NK-92 treated with Interleukin-12 subunit alpha and Interleukin-12 subunit beta, amount 100 ng/mL, for 24 hours (cell line): ENCODE data around the gene TMEM45B.
"Not testable (repeated sequence)": the region's sequence is repeated elsewhere in the genome, so short reads cannot be mapped to it uniquely, and the experiment has no call there.

Experiments used
- DNase-seq: peaks from one replicate; lab custom pipeline; 2025; lab: John Stamatoyannopoulos, UW

TMEM45B gene

DNA sequence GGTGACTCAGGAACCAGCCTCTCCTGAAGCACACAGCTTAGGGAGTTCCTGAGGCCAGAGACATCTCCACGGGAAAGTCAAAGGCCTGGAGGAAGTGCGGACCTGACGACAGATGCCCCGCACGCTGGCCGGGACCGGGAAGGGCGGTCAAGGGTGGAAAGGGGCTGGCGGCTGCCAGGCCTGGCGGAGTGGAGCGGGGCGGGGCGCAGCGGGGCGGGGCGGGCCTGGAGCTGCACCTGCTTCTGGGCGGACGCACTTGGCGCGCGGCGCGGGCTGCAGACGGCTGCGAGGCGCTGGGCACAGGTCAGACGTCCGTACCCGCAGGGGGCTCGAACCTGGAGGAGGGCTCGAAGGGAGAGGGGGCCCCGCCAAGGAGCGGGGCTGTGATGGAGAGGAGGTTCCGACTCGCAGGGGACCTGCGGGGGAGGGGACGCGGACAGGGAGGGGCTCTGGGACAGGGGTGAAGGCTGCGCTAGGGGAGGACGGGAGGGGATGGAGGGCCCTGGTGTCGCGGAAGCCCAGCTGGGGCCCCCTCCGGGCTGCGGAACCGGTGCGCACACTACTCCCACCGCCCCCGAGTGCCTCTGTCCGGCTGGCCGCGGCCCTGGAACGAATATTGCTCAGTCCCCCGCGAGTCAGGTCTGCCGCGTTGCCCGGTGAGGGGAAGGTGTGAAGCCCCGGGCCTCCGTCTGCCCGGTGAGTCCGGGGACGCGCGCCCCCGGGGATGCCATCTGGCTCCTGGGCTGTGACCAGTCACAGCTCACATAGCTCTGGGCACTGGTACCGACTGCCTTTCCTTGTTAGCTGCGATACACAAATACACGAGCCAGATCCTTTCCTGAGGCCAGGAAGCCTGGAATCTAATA is at the start of gene TMEM45B:
Gene TMEM45B, plus strand, starts transcription at position 253 of the 866 bp plus-strand sequence. CDS start 36,635 bp downstream, outside the sequence.
- DNase-seq = no peak

DNA sequence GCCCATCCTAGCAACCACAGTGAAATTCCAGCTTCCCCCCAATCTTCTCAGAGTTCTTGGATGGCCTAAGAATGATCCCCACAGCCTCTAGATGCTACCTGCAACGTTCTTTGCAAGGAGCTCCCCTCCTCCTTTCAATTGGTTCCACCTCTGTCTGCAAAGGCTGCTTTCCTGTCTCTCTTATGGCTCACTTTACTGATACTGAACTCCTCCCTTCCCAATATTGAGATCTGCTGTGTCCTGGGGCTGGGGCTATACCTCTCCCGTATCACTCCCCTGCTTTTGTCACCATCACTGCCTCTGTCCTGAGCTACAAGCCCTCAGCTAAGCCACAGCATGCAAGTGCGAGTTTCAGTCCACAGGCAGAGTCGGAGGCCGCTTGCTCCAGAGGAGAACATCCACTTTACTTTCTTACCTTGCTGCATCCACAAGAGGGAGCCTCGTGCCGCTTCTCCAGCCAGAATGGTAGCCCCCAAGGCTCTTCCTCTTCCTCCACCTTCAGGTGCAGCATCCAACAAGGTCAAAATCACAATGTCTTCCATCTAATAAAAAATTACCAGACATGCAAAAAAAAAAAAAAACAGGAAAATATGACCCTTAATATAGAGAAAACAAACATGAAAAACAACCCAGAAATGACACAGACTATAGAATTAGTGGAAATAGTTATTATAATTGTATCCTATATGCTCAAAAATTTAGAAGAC is 48.6 kb upstream of the TMEM45B start:
- DNase-seq = peak; percentile 24

DNA sequence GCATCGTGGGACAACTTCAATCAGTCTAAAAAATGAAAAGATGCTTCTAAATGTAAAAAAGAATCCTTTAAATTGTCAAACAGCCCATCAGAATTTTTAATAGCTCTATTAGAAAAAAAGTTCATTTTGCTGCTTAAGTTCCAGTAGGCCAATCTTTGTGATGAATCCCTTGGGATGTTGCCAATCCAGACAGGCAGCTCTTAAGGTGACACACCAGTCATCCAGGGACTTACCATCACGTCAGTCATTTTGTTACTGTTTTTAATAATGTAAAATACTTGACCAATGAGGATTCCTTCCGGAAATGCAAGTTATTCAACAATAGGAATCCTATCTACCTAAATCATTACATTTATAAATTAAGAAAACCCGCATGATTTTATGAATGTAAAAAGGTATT is 47.8 kb upstream of the TMEM45B start:
- no peak for DNase-seq

DNA sequence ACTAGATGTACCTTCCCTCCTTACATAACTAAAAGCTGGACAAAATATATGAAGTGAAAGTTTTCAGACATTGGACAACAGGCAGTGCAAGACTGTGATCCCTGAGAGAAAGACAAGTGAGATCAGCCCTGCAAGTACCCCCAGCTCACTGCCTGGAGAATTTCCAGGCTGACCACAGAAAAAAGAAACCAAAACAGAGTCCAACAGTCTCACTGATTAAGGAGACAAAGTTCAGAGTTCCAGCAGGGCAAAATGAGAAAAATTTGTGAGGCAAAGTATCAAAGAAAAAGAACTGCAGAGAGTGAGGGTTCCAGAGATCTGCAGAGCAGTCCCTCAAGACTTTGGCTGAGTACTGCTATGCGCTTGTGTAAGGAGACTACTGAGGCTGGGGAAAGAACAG is 47.3 kb upstream of the TMEM45B start:
- no peak for DNase-seq

DNA sequence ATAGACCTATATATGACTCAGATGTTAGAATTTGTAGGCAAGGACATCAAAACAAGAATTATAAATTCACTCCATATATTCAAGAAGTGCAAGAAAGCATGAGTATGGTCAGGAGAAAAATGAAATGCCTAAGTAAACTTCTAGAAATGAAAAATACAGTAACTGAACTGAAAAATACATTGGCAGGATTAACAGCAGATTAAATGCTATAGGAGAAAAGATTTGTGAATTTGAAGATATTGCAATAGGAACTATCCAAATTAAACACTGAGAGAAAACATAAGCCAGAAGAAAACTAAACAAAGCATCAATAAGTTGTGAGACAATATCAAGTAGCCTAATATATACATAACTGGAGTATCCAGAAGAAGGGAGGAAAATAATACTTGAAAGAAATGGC is 46.6 kb upstream of the TMEM45B start:
- no peak for DNase-seq

DNA sequence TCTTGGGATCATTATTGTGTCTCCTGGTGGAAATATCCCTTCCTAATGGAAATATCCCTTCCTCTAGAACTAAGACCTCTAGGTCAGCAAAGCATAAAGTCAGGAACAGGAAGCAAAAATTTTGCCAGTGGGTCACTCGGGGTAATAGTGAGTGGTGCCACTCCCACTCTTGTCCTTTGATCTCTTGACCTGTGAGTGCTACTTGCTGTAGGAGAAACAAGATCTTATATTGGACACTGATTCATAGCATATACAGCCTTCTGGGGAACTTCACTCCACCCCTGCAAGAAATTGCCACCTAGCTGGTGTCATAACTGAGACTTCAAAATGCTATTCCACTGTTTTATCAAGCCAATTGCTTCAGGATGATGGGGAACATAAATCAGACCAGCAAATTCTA is 44.7 kb upstream of the TMEM45B start:
- no peak for DNase-seq

DNA sequence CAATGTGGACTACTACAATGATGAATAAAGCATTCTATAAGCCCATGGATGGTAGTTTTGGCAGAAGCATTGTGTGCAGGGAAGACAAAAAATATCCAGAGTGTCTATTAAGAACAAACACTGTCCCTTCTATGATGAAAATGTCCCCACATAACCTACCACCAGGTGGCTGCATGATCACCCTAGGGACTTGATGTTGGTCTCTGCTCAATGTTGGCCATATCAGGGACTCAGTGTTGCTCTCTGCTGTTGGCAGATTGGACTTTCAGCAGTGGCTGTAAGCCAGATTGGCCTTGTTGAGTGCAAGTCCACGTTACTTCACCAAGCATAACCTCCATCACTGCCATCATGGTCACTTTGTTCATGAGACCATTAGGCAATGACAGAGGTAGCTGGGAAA is 44.2 kb upstream of the TMEM45B start:
- not testable (repeated sequence) for DNase-seq

DNA sequence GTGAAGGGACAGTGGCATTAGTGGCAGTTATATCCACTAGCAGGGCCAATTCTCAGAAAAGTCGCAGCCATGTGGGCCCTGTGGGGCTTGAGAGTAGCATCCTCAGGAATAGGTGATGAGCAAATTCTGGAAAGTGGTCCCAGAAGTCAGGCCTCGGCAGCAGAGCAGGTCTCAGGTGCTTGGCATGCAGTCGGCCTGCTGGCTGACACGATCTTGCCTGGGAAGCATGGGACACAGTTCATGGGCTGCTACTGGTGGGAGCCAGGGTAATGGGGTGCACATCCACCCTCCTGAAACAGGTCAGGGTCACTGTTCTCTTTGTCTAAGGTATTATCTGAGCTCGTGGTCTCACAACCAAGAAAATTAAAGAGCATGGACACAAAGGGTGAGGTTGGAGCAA is 36.8 kb upstream of the TMEM45B start:
- DNase-seq = no peak

DNA sequence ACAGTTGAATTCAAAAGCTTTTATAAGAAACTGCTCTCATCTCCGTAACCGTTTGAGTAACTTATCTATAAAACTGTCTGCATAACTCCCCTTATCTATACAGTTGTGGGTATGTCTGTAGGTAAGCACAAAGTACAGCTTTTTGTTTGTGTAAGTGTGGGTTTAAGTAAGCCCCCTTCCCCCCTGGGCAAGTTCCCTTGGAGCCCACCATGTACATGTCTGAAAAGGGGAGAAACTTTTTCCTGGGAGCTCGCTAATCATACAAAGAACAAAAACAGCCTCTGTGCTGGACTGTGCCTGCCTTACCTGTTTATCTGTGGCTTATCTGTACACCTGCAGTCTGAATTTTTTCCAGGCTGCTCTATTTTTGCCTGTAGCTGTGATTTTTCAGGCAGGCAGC is 36.3 kb upstream of the TMEM45B start:
- DNase-seq = no peak

DNA sequence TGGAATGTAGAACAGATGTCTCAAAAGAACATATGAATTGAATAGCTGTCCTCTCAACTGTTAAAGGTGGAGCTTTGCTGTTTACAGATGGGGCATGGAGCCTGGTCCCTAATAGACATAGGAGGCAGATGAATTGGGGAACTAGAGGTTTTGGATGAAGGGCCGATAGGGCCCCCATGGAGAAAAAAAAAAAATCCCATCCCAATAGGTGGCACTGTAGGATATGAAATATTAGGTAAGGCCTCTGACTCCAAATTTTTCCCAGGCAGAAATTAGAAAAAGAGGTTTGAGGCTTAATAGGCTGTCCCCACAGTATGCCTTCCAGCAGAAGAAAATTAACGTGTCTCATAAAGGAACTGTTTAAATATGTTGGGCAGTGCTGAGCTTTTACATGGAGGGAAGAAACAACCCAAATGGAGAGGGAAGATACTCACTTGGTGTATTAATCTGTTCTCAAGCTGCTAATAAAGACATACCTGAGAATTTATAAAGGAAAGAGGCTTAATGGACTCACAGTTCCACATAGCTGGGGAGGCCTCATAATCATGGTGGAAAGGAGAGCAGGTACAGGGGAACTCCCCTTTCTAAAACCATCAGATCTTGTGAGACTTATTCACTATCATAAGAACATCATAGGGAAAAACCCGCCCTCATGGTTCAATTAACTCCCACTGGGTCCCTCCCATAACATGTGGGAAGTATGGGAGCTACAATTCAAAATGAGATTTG is 30.1 kb upstream of the TMEM45B start:
- no peak for DNase-seq

DNA sequence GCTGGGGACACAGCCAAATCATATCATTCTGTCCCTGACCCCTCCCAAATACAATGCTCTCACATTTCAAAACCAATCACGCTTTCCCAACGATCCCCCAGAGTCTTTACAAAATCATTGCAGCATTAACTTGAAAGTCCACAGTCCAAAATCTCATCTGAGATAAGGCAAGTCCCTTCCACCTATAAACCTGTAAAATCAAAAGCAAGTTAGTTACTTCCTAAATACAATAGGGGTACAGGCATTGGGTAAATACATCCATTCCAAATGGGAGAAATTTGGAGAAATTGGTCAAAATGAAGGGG is 29.6 kb upstream of the TMEM45B start:
- not testable (repeated sequence) for DNase-seq

DNA sequence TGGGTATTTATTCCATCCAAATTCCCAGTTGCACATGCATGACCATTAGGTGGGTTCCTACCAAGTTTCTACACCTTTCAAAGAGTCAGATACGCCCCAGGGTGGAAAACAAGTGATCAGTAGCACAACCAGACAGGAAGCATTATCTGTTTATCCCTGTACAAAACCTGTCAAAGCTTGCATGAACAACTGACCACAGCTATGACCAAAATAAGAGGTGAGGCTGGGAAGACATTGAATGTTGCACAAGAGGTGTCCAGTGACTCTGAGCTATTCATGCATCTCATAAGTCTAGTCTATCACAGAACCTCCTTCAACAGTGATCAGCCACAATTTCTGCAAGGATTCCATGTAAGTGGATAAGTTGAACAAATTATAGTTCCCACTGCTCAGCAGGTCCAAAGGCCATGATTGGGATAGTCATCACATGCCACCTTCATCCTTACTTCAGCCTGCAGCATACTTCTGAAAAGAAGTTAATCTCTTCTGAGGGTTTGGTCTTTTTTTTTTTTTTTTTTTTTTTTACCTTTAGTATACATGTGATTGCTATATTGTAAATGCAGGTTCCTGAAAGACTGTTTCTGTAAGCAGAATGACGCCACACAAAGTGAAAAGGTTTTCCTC is 28.0 kb upstream of the TMEM45B start:
- DNase-seq = no peak

DNA sequence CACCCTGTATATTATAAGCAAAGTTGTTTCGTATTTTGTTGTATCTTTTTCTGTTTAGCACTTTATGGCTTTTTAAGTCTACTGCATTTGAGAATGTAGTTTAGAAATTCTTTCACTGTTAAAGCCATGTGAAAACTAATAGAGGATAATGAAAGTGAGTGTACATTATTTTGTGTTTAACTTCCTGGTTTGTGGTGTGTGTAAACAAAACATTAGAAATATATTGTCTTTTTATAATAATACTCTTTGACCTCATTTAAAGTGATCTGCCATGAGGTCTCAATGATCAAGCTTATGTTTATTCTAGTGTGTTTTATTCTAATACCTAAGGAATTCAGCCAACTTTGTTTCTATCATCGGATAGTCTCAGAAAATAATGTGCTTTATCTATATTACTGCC is 27.4 kb upstream of the TMEM45B start:
- DNase-seq = no peak

DNA sequence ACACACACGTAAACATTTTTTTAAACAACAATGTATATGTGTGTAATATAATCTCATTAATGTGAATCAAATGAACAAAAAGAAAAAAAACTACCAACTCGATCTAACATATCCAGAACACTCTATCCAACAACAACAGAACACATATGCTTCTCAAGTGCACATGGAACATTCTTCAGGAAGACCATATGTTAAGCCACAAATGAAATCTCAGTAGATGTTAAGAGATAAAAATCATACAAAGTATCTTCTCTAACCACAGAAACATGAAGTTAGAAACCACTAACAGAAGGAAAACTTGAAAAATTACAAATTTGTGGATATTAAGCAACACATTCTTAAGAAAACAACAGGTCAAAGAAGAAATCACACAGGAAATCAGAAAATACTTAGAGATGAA is 25.5 kb upstream of the TMEM45B start:
- no peak for DNase-seq

DNA sequence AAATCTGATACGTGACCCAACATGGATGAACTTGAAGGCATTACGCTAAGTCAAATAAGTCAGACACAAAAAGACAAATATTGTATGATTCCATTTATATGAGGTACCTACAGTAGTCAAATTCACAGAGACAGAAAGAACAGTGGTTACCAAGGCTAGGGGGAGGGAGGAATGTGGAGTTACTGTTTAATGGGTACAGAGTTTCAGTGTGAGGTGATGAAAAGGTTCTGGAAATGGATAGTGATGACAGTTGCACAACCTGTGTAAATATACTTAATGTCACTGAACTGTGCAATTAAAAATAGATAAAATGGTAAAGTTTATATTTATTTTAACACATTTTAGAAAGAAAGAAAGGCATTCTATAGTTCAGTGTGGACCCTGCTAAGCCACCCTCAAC is 24.1 kb upstream of the TMEM45B start:
- no peak for DNase-seq

DNA sequence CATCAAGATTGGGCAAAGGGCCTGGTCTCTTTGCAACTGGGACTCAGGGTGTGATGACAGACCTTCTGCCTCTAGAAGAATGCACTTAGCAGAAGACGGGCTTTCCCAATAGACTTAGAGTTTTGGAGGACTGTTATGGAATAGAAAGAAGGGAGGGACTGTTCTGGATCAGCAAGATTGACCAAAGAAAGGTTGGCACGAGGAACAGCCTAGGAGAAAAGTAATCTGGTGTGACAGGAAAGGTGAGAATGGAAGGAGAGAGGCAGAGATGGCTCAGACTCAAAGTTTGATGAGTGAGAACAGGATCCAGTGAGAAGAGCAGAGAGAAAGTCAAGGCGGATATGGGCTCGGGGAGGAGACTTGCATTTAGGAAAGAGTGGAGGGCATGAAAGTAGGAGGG is 23.0 kb upstream of the TMEM45B start:
- DNase-seq = no peak

DNA sequence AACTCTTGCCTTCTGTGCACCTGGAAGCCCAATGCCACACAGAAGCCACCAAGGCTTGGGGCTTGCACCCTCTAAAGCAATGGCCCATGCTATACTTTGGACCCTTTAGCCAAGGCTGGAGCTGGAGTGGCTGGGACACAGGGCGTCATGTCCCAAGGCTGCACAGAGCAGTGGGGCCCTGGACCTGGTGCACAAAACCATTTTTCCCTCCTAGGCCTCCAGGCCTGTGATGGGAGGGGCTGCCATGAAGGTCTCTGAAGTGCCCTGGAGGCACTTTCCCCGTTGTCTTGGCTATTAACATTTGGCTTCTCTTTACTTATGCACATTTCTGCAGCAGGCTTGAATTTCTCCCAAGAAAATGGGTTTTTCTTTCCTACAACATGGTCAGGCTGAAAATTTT is 20.6 kb upstream of the TMEM45B start:
- no peak for DNase-seq

DNA sequence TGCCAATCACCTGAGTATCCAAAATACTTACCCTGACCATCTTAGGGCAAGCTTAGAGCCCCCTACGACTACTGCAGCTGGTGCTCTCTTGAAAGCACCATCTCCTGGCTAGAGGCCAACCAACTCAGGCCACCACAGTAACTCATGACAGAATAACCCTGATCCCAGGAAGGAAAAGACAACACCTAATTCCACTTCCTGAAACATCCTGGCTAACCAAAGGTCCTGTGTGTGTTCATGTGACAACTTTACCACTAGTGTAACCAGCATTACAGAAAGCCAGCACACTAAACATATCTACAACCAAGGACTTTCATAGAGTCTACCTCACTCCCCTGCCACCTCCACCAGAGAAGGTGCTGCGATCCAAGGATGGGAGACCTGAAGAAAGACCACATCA is 17.4 kb upstream of the TMEM45B start:
- DNase-seq = no peak

DNA sequence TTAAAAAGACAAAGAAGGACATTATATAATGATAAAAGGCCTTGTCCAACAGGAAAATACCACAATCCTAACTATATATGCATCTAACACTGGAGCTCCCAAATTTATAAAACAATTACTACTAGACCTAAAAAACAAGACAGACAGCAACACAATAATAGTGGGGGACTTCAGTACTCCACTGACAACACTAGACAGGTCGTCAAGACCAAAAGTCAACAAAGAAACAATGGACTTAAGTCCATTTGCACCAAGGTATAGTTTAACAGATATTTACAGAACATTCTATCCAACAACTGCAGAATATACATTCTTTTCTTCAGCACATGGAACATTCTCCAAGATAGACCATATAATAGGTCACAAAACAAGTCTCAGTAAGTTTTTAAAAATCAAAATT is 15.5 kb upstream of the TMEM45B start:
- not testable (repeated sequence) for DNase-seq

DNA sequence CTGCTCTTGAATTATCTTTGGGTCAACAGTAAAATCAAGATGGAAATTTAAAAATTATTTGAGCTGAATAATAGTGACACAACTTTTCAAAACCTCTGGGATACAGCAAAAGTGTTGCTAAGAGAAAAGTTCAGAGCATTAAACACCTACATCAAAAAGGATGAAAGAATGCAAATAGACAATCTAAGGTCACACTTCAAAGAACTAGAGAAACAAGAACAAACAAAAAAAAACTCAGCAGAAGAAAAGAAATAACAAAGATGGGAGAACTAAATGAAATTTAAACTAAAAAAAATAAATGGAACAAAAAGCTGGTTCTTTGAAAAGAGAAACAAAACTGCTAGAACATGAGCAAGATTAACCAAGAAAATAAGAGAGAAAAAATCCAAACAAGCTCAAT is 15.0 kb upstream of the TMEM45B start:
- DNase-seq = no peak

DNA sequence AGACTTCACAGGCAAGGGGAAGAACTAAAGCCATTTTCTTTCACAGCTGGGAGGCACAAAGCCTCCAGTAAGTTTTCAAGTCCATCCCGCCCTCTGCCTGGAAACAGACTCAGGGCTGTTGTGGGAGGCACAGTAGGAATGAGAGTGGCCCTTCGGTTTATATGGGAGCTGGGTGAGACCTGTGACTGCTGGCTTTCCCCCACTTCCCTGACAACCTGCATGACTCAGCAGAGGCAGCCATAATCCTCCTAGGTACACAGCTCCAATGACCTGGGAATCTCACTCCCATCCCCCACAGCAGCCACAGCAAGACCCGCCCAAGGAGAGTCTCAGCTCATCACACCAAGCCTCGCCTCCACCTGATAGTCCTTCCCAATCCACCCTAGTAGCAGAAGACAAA is 12.1 kb upstream of the TMEM45B start:
- DNase-seq = no peak

DNA sequence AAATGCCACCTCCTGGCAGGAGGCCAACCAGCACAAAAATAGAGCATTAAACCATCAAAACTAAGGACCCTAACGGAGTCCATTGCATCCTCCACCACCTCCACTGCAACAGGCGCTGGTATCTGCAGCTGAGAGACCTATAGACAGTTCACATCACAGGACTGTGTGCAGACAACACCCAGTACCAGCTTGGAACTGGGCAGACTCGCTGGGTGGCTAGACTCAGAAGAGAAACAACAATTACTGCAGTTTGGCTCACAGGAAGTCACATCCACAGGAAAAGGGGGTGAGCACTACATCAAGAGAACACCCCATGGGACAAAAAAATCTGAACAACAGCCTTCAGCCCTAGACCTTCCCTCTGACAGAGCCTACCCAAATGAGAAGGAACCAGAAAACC is 11.6 kb upstream of the TMEM45B start:
- no peak for DNase-seq

DNA sequence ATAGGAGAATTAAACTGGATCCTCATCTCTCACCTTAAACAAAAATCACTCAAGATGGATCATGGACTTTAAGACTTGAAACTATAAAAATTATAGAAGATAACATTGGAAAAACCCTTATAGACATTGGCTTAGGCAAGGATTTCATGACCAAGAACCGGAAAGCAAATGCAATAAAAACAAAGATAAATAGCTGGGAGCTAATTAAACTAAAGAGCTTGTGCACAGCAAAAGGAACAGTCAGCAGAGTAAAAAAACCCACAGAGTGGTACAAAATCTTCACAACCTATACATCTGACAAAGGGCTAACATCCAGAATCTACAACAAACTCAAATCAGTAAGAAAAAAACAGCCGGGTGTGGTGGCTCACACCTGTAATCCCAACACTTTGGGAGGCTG is 7.4 kb upstream of the TMEM45B start:
- not testable (repeated sequence) for DNase-seq
